Panc1 (cell line): ENCODE results near the gene GLE1.

Experiments
- POLR2AphosphoS5 ChIP-seq: IDR thresholded peaks from 2 replicates; pipeline ENCODE4 v1.6.1; 2012; ENCODE audit warnings: mild to moderate bottlenecking, low read depth, low read length, moderate library complexity
- SIN3A ChIP-seq: IDR thresholded peaks from 2 replicates; pipeline ENCODE4 v1.6.1; 2012; ENCODE audit warnings: low read depth, mild to moderate bottlenecking, low read length, moderate library complexity, borderline replicate concordance; ENCODE audit not compliant: insufficient read depth
- TF ChIP-seq, protein P1 (sequence below), 2 experiments: IDR thresholded peaks; 2 replicates each; pipeline ENCODE4 v1.6.1; 2011 to 2012; ENCODE audit warnings: low read depth in 2 of 2, control low read depth in 1 of 2, low read length in 1 of 2, mild to moderate bottlenecking in 1 of 2, moderate library complexity in 1 of 2; ENCODE audit not compliant: insufficient read depth in 1 of 2
- TF ChIP-seq, protein P2 (sequence below): fragments of 450-650 bp; IDR thresholded peaks from 2 replicates; pipeline ENCODE4 v1.5.1; 2017; ENCODE audit warnings: mild to moderate bottlenecking

DNA sequence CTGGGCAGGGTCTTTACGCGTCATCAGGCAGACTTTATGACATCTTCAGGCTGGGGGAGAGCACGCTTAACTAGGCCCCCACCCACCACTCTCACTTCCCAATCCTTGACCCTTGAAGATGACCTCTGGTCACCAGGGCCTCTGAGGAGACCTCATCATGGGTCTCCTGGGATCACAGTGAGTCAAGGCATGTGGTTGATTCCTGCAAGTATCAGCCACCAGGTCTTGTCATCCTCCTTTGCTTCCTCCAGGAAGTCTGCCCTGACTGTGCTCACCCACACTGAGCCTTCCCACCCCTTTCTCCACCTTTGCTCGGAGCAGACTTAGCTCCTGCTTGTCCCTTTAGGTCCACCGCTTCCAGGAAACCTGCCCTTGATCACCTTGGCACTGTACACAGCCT, 31.4 kb upstream of the GLE1 start:
- TF ChIP-seq, protein P1, sequence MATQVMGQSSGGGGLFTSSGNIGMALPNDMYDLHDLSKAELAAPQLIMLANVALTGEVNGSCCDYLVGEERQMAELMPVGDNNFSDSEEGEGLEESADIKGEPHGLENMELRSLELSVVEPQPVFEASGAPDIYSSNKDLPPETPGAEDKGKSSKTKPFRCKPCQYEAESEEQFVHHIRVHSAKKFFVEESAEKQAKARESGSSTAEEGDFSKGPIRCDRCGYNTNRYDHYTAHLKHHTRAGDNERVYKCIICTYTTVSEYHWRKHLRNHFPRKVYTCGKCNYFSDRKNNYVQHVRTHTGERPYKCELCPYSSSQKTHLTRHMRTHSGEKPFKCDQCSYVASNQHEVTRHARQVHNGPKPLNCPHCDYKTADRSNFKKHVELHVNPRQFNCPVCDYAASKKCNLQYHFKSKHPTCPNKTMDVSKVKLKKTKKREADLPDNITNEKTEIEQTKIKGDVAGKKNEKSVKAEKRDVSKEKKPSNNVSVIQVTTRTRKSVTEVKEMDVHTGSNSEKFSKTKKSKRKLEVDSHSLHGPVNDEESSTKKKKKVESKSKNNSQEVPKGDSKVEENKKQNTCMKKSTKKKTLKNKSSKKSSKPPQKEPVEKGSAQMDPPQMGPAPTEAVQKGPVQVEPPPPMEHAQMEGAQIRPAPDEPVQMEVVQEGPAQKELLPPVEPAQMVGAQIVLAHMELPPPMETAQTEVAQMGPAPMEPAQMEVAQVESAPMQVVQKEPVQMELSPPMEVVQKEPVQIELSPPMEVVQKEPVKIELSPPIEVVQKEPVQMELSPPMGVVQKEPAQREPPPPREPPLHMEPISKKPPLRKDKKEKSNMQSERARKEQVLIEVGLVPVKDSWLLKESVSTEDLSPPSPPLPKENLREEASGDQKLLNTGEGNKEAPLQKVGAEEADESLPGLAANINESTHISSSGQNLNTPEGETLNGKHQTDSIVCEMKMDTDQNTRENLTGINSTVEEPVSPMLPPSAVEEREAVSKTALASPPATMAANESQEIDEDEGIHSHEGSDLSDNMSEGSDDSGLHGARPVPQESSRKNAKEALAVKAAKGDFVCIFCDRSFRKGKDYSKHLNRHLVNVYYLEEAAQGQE (IDR thresholded peaks at IDR 0.05; ENCODE audit: insufficient read depth in 1 of 2, low read depth in 2 of 2, low read length in 1 of 2): no peak
- TF ChIP-seq, protein P2, sequence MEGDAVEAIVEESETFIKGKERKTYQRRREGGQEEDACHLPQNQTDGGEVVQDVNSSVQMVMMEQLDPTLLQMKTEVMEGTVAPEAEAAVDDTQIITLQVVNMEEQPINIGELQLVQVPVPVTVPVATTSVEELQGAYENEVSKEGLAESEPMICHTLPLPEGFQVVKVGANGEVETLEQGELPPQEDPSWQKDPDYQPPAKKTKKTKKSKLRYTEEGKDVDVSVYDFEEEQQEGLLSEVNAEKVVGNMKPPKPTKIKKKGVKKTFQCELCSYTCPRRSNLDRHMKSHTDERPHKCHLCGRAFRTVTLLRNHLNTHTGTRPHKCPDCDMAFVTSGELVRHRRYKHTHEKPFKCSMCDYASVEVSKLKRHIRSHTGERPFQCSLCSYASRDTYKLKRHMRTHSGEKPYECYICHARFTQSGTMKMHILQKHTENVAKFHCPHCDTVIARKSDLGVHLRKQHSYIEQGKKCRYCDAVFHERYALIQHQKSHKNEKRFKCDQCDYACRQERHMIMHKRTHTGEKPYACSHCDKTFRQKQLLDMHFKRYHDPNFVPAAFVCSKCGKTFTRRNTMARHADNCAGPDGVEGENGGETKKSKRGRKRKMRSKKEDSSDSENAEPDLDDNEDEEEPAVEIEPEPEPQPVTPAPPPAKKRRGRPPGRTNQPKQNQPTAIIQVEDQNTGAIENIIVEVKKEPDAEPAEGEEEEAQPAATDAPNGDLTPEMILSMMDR: no peak
- TF ChIP-seq POLR2AphosphoS5: no peak
- no peak for TF ChIP-seq SIN3A
